Gastroesophageal sphincter (tissue), 4 donors: ENCODE results near the gene TEX38. TPM values are rescaled to one million over a fixed set of nuclear protein-coding genes. Genes with fewer than 3 reads are reported as not detected.
"Not testable (repeated sequence)": the region's sequence is repeated elsewhere in the genome, so short reads cannot be mapped to it uniquely, and the experiment has no call there.

ENCODE experiments used
- ATAC-seq: fragments of 150-250 bp; one replicate; pipeline ENCODE4 v1.9.1; 2016; ENCODE audit warnings: mild to moderate bottlenecking, moderate library complexity
- H3K27ac ChIP-seq, 4 donors: fragments of 200-600 bp; sonication (generic) in 3 of 4; 1 replicate in 3 of 4; 2 replicates in 1 of 4; pipeline ENCODE4 v1.5.1; 2016 to 2019
- H3K27me3 ChIP-seq: fragments of 200-600 bp; sonication (generic); one replicate; pipeline ENCODE4 v1.5.1; 2019
- H3K36me3 ChIP-seq, 2 donors: fragments of 200-600 bp; sonication (generic); one replicate each; pipeline ENCODE4 v1.5.1; 2019; ENCODE audit warnings: control low read depth in 1 of 2
- H3K4me1 ChIP-seq, 3 donors: fragments of 200-600 bp; sonication (generic); 1 replicate in 2 of 3; 2 replicates in 1 of 3; pipeline ENCODE4 v1.5.1; 2016 to 2019; ENCODE audit warnings: control low read depth in 2 of 3
- H3K4me3 ChIP-seq, 2 donors: fragments of 200-600 bp; sonication (generic); one replicate each; pipeline ENCODE4 v1.5.1; 2019; ENCODE audit warnings: mild to moderate bottlenecking in 1 of 2, moderate library complexity in 1 of 2
- H3K9me3 ChIP-seq, 3 donors: fragments of 200-600 bp; sonication (generic); one replicate each; pipeline ENCODE4 v1.5.1; 2017 to 2019; ENCODE audit warnings: control low read depth in 2 of 3
- CTCF ChIP-seq, 4 experiments: fragments of 200-600 bp in 2 of 4; fragments of 450-650 bp in 2 of 4; sonication (generic) in 1 of 4; IDR thresholded peaks; one replicate each; pipeline ENCODE4 v1.5.1; 2017 to 2019; ENCODE audit warnings: antibody characterized with exemption in 4 of 4, mild to moderate bottlenecking in 2 of 4, moderate library complexity in 2 of 4
- EP300 ChIP-seq: sonication (generic); formaldehyde crosslinking; IDR thresholded peaks from one replicate; pipeline ENCODE4 v1.6.1; 2017; ENCODE audit warnings: antibody characterized with exemption, mild to moderate bottlenecking
- POLR2A ChIP-seq, 2 donors: fragments of 450-650 bp; IDR thresholded peaks; one replicate each; pipeline ENCODE4 v1.6.1; 2017; ENCODE audit warnings: antibody characterized with exemption in 2 of 2, mild to moderate bottlenecking in 2 of 2, moderate library complexity in 1 of 2
- POLR2AphosphoS5 ChIP-seq: sonication (generic); formaldehyde crosslinking; IDR thresholded peaks from one replicate; pipeline ENCODE4 v1.6.1; 2017; ENCODE audit warnings: antibody characterized with exemption
- WGBS, 2 donors: methylation state at CpG; one replicate each; pipeline ENCODE4 v1.1.5; 2018; ENCODE audit warnings: low coverage in 1 of 2; 5-methylcytosine and 5-hydroxymethylcytosine counted together
- total RNA-seq, 4 donors: library from RNA; depleted of rRNA; stranded (reverse); fragments of >200 nt; gene quantifications; one replicate each; pipeline ENCODE4 v1.1.0, GENCODE V29; 2016

TEX38 gene
- total RNA-seq, 4 donors from 2014 or later = 1.7 TPM; not detected in 3

- TF ChIP-seq EP300 = no peak
- no peak for TF ChIP-seq POLR2AphosphoS5
- no peak for TF ChIP-seq POLR2A (IDR thresholded peaks at IDR 0.05)
- TF ChIP-seq CTCF (IDR thresholded peaks at IDR 0.05) = no peak
- ATAC-seq = no peak
- Histone ChIP-seq H3K4me1 (peaks cover 10 to 44% (median 12%) of the 10 kb centered on the region in 3 donors), H3K4me3 (peak overlapping the region; percentile 89 to 97), H3K27me3 (no peaks in the 10 kb centered on the region), H3K27ac (peak overlapping the region; percentile 50 to 92 (median 90)), H3K36me3 (peaks cover 0 to 18% of the 10 kb centered on the region in 2 donors), H3K9me3 (no peaks in the 10 kb centered on the region)
- WGBS, 2 donors = 12 to 14% methylated on average over 3 of the region's 3 CpGs
Measured at GRCh38 chr1:46719689-46720088, 48.0 kb downstream of the TEX38 start.

DNA sequence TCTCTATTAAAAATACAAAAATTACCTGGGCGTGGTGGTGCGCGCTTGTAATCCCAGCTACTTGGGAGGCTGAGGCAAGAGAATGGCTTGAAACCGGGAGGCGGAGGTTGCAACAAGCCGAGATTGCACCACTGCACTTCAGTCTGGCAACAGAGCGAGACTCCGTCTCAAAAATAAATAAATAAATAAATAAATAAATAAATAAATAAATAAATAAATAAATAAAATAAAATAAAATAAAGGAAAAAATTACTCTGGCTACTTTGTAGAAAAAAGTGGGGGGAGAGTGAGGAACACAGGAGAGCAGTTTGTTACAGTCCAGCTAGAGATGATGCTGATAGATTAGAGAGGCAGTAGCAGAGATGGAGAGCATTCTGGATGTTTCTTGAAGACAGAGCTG, 48.7 kb downstream of the TEX38 start:
- Histone ChIP-seq H3K36me3 (peaks cover 0 to 12% of the 10 kb centered on the region in 2 donors), H3K4me1 (peaks cover 10 to 45% (median 12%) of the 10 kb centered on the region in 3 donors)
- H3K27me3 ChIP-seq, H3K4me3 ChIP-seq, H3K27ac ChIP-seq, ATAC-seq, H3K9me3 ChIP-seq: not testable (repeated sequence)
- WGBS, 2 donors = 94% methylated on average over 8 of the region's 8 CpGs; no CpG with 5 or more reads in 1 of the 2 donors

GRCh38 chr1:46721204-46721603, 49.5 kb downstream of the TEX38 start:
- TF ChIP-seq CTCF (IDR thresholded peaks at IDR 0.05) (no peak), POLR2A (IDR thresholded peaks at IDR 0.05) (no peak), POLR2AphosphoS5 (no peak), EP300 (no peak)
- Histone ChIP-seq H3K4me3 (no peak overlapping the region), H3K36me3 (peaks cover 0 to 3% of the 10 kb centered on the region in 2 donors), H3K27me3 (peaks cover 5% of the 10 kb centered on the region), H3K9me3 (no peaks in the 10 kb centered on the region), H3K27ac (no peak overlapping the region), H3K4me1 (peaks cover 10 to 38% (median 12%) of the 10 kb centered on the region in 3 donors)
- no peak for ATAC-seq
- WGBS, 2 donors = 75 to 83% methylated on average over 1 of the region's 1 CpG

GRCh38 chr1:46721686-46722205, 50.1 kb downstream of the TEX38 start:
- 20 to 60% methylated on average over 1 to 2 of the region's 3 CpGs for WGBS, 2 donors
- ATAC-seq = no peak
- TF ChIP-seq EP300 = no peak
- no peak for TF ChIP-seq POLR2A (IDR thresholded peaks at IDR 0.05)
- TF ChIP-seq POLR2AphosphoS5 = no peak
- no peak for TF ChIP-seq CTCF (IDR thresholded peaks at IDR 0.05)
- H3K27ac ChIP-seq = no peak overlapping the region
- H3K9me3 ChIP-seq = no peaks in the 10 kb centered on the region
- H3K4me3 ChIP-seq = no peak overlapping the region
- H3K36me3 ChIP-seq = no peaks in the 10 kb centered on the region
- peaks cover 10 to 33% (median 12%) of the 10 kb centered on the region in 3 donors for H3K4me1 ChIP-seq
- H3K27me3 ChIP-seq = peaks cover 5% of the 10 kb centered on the region

Other genes with a start within 250 kb of the TEX38 start
- gene DMBX1, start 182.0 kb upstream of the TEX38 start, total RNA-seq = not detected
- not detected for gene KNCN, start 120.2 kb upstream of the TEX38 start, total RNA-seq
- gene MKNK1, start 67.6 kb upstream of the TEX38 start, total RNA-seq = 10 to 100 TPM; 23.0 to 42.1 (median 34.5) TPM
- gene MOB3C, start 55.0 kb upstream of the TEX38 start, total RNA-seq = 10 to 100 TPM; 20.7 to 28.3 (median 23.2) TPM
- gene ATPAF1, start 3.5 kb upstream of the TEX38 start, total RNA-seq = 100 to 1,000 TPM in 1 of 4 donors, 10 to 100 TPM in 3; 61.7 to 101 (median 81.8) TPM
- gene EFCAB14, start 47.3 kb downstream of the TEX38 start, total RNA-seq = 100 to 1,000 TPM; 109 to 133 (median 116) TPM
- gene CYP4B1, start 127.2 kb downstream of the TEX38 start, total RNA-seq = 100 to 1,000 TPM in 1 of 4 donors, 10 to 100 TPM in 3; 42.5 to 184 (median 77.6) TPM